Measurements from ENCODE around the gene OST4.
"Not testable (repeated sequence)": the region's sequence is repeated elsewhere in the genome, so short reads cannot be mapped to it uniquely, and the experiment has no call there.

OST4 gene

DNA sequence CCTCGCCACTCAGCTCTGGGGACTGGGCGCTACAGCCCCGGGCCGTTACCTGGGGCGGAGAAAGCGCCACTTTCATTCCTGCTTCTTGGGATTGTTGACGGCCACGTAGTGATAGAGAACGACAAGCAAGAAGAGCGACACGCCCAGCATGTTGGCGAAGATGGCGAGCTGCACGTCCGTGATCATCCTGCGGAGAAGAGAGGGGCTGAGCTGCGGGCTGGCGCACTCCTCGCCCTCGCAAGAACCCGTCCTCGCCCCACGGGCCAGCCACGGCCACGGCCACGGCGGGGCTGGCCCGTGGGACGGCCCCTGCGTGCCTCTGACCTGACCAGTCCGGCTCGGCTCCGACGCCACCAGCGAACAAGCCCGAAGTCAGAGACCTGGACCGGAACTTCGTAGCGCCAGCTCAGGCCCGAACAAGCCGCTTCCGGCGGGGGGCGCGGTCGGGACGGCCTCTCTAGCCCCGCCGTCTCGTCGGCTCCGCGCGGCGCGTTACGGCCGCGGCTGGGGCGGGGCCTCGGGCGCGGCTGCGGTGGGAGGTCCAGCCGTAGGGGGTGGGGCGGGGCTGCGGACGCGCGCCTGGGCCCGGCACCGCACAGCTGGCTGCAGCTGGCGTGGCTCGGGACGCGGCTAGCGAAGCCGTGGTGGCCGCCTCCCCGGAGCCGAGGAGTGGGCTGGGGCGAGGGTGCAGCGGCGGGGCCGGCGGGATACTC is at the start of gene OST4:
TSS of gene OST4 (minus strand) at position 378 of the 713 bp plus-strand sequence.
- DNase-seq: peak; percentile 90

DNA sequence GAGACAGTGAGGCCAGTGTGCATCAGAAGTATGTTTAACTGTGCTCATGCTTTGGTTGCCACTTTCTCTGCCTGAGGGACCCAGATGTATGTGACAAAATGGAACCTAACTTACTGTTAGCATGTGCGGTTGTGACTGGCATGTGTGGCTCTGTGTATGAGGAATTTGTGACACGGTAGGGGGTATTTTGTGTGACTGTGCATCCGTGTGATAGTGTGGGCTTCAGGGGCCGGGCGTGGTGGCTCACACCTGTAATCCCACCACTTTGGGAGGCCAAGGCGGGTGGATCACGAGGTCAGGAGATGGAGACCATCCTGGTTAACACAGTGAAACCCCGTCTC is 47.8 kb upstream of the OST4 start:
- not testable (repeated sequence) for DNase-seq

DNA sequence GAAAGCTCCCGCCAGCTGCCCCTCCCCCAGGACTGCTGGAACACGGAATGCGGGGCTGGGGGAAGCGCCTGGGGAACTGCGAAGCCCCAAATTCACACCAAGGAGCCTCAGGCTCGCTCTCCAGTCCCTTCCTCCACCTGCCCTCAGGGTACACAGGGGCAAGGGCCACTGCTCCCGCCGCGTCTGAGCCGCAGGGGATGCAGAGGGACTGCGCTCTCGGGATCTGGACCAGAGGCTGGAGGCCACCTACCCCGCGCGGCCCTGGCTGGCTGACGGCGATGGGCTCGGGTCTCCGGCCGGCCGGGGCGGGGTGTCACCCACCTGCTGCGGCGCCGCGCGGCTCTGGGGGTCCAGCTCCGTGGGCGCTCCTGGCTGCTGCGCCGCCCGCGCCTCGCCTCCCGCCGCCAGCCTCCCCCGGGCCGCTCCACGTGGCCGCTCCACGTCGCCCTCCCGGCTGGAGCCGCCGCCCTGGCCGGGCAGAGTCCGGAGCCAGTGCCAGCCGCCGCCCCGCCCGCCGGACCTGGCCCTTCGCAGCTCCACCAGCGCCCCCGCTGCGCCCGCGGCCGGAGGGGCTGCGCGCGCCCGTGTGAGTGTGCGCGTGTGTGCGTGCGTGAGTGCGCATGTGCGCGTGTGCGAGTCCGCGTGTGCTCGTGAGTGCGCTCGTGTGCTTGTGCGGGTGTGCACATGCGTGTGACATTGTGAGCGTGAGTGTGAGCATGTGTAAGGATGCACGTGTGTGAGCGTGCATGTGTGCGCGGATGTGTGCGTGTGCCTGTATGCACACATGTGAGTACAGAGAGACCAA is 47.3 kb upstream of the OST4 start, which contains the start of gene CGREF1:
TSS of gene CGREF1 (minus strand) at position 604 of the 805 bp plus-strand sequence. CDS start 14,762 bp downstream, outside the sequence.
- DNase-seq: no peak

DNA sequence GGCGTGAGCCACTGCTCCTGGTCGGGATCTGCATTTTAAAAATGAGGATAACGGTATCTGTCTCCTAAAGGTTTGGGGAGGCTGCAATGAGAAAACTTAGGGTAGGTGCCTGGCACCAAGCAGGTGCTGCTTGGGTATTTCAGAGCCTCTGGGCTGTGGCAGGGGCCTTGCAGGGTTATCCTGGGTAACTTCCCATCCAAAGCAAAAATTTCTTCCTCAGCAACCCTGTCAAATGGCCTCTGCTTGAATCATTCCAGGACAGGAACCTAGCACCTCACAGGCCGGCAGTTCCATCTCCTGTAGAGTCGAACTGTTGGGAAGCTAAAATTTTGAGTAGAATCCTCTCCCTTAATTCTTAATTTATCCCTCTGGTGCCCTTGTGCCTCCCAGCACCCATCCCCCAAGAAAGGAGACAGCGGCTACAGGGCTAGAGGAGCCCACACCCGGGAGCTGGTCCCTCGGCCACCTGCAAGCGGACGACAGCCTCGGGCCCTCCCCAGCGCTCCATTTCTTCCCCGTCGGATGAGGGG is 46.6 kb upstream of the OST4 start:
- no peak for DNase-seq

DNA sequence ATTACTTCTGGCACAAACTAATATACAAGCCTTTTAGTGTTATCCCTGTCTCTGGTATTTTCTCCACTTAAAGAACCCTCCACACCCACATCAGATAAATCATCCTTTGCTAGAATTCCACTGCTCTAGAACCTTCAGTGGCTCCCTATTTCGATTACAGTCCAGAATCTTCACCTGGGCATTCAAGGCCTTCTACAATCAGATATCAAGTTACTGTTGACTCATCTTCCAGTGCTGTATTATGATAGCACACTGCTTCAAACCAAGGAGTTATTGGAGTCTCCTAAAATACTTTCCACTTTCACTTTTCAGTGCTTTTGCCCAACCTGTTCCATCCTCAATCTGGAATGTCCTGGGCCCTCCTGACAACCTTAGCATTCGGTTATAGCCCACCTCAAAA is 44.1 kb upstream of the OST4 start:
- no peak for DNase-seq

DNA sequence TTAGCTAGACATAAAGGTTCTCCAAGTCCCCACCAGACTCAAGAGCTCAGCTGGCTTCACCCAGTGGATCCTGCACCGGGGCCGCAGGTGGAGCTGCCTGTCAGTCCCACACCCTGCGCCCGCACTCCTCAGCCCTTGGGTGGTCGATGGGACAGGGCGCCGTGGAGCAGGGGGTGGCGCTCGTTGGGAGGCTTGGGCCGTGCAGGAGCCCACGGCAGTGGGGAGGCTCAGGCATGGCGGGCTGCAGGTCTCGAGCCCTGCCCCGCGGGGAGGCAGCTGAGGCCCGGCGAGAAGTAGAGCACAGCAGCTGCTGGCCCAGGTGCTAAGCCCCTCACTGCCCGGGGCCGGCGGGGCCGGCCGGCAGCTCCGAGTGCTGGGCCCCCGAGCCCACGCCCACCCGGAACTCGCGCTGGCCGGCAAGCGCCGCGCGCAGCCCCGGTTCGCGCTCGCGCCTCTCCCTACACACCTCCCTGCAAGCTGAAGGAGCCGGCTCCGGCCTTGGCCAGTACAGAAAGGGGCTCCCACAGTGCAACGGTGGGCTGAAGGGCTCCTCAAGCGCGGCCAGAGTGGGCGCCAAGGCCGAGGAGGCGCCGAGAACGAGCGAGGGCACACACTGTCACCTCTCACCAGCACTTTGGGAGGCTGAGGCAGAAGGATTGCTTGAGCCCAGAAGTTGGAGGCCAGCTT is 40.1 kb upstream of the OST4 start:
- DNase-seq: not testable (repeated sequence)

DNA sequence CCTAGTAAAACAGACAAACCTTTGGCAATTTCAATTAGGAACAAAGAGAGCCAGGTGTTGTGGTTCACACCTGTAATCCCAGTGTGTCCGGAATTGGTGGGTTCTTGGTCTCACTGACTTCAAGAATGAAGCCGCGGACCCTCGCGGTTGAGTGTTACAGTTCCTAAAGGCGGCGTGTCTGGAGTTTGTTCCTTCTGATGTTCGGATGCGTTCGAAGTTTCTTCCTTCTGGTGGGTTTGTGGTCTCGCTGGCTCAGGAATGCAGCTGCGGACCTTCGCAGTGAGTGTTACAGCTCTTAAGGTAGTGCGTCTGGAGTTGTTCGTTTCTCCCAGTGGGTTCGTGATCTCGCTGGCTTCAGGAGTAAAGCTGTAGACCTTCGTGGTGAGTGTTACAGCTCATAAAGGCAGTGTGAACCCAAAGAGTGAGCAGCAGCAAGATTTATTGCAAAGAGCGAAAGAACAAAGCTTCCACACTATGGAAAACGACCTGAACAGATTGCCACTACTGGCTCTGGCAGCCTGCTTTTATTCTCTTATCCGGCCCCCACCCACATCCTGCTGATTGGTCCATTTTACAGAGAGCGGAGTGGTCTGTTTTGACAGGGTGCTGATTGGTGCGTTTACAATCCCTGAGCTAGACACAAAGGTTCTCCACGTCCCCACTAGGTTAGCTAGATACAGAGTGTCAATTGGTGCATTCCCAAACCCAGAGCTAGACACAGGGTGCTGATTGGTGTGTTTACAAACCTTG is 39.3 kb upstream of the OST4 start:
- not testable (repeated sequence) for DNase-seq

DNA sequence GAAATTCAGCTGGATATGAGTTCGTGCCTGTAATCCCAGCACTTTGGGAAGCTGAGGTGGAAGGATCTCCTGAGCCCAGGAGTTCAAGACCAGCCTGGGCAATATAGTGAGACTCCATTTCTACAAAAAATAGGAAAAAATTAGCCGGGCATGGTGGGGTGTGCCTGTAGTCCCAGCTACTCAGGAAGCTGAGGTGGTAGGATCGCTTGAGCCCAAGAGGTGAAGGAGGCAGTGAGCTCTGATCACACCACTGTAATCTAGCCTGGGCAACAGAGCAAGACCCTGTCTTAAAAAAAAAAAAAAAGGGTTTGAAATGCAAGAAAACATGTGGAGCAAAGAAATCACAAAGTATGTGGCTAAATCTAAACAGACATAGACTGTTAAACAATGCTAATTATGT is 37.6 kb upstream of the OST4 start:
- DNase-seq: no peak

DNA sequence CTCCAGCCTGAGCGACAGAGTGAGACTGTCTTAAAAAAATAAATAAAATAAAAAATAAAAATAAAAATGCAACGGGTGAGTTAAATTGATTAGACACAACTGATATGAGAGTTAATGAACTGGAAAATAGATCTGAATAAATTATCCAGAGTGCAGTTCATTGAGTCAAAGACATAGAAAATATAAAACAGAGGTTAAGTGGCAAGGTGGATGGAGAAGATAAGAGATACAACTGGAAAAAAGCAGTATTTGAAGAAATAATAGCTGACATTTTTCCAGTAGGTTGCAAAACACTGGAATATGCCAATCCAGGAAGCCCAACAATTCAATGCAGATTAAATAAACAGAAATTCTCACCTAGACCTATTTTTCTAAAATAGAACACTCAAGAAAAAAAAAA is 36.8 kb upstream of the OST4 start:
- DNase-seq: no peak

DNA sequence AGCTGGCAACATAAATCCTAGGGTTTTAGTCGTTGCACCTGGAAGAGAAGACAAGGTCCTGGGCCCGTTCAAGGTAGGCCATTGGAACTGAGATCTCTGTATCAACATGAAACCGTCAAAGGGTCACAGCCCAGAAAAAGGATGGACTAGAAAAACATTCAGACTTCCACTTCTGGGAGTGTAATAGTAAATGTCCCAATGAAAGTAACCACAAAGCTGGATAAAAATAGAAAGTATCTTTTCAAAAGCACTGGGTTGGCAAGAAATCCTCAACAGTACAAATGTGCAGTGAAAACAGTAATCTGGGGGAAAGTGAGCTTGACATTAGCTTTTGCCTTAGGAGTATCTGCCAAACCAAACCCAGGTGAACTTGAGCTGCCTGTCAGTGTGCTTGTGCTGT is 34.5 kb upstream of the OST4 start:
- no peak for DNase-seq

DNA sequence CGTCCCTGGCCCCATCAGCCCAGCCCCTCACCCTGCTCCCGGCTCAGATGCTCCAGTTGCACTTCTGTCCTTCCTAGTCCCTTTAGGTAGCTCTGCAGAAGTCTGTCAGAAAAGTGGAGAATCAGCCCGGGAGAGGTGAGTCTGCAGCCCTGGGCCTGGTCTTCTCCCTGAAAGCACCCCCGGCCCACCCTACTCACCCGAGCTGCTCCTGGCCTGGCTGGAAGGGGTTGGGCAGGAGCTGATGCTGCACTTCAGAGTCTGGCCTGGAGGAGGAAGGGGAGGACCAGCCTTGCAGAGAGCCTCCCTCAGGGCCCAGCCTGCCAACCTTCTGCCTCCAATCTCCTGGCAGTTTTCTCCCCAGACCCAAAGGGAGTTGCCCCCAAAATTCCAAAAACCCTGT is 30.9 kb upstream of the OST4 start:
- no peak for DNase-seq

DNA sequence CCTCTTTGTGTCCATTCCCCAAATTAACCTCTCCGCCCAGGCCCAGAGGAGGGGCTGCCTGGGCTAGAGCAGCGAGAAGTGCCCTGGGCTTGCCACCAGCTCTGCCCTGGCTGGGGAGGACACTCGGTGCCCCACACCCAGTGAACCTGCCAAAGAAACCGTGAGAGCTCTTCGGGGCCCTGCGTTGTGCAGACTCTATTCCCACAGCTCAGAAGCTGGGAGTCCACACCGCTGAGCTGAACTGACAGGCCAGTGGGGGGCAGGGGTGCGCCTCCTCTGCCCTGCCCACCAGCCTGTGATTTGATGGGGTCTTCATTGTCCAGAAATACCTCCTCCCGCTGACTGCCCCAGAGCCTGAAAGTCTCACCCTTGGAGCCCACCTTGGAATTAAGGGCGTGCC is 28.6 kb upstream of the OST4 start:
- DNase-seq: no peak

DNA sequence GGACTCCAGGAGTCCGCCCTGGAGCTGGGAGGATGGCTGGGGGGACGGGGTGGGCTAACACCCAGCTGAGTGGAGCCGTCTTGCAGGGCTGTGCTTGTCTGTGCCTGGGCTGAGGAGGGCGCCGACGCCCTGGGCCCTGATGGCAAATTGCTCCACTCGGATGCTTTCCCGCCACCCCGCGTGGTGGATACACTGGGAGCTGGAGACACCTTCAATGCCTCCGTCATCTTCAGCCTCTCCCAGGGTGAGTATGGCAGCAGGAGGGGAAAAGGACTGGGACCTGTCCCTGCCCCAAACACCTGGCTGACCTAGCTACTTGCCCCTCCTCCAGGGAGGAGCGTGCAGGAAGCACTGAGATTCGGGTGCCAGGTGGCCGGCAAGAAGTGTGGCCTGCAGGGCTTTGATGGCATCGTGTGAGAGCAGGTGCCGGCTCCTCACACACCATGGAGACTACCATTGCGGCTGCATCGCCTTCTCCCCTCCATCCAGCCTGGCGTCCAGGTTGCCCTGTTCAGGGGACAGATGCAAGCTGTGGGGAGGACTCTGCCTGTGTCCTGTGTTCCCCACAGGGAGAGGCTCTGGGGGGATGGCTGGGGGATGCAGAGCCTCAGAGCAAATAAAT is 28.0 kb upstream of the OST4 start:
- DNase-seq: no peak

DNA sequence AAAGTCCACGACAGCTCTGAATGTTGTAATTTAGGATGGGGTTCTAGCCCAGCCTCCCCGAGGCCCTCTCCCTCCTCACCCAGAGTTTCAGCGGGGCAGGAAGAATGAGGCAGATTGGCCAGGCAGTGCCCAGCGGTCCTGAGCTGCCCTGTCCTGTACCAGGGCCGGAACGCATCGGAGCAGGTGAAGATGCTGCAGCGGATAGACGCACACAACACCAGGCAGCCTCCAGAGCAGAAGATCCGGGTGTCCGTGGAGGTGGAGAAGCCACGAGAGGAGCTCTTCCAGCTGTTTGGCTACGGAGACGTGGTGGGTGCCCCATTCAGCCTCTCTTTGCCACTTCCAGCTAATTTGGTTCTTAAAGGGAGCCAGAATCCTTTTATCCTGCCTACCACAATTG is 25.9 kb upstream of the OST4 start:
- DNase-seq: no peak

DNA sequence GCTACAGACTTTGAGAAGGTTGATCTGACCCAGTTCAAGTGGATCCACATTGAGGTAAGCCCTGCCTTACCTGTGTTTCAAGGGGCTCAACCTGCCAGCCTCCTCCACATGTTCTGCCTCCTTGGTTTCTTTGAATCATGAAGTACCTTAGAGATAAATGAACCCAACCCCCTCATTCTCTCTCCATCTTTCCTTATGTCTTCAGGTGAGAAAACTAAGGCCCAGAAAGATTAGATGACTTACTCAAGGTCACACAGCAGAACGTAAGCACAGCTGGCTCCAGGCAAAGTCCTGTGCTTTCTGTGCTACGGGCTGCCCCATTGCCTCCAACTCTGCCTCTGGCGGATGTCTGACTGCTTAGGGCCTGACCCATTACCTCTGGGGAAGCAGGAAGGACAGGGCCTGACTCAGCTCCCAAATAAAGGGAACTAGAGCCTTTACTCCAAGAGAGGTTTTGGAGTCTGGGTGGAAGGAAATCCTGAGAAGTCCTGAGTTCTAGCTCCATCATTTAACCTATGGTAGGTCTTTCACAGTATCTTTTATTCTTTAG is 25.4 kb upstream of the OST4 start:
- peak in 1 of 2 donors; percentile 19 for DNase-seq

DNA sequence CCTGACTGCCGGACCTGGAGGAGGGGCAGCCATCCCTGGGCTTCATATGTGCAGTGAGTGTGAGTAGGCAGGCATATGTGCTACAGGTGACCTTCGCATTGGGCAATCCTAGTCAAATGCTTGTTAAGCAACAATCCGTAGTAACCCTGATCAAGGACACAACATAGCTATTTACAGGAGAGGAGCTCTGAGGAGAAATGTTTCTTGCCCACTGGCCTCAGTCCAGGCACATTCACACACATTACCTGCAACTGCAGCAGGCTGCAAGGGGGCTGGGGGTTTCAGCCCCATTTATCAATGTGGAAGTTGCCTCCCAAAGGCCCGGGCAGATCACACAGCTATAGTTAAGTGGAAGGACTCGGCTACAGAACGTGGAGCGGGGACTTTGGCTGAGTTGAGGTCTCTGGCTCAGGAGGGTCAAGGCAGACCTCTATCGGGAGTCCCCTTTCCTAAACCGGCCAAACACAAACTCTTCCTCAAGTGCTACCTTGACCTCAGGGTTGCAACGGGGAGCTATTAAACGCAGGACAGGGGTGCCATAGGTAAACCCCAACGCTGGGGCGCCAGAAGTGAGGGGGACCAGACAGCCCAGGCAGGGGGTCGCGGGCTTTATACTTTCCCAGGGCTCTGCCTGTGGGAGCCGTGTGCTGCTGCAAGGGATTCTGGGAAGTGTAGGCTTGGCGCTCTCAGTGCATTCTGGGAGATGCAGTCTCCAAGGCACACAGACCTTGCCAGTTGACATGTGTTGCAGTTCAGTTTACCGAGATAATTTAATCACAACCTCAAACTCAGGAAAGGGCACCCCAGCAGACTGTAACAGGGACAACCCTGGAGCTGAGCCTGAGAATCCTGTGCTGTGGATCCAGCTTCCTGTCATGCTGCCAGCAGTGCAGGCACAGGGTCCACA is 24.5 kb upstream of the OST4 start:
- peak; percentile 51 to 54 for DNase-seq

DNA sequence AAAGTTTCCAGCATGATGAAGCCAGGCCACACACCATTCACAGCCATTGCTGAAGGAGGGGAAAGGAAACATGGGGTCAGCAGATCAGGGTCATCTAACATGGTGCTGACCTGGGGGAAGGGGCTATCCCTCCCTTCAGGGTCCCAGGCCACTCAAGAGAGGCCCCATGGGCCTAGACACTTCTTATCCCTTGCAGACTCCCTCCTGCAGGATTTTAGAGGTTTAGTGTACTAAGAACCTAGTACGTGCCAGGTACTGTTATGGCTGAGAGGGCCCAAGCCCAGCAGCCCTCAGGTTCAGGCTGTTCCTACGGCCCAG is 23.9 kb upstream of the OST4 start:
- DNase-seq: no peak

DNA sequence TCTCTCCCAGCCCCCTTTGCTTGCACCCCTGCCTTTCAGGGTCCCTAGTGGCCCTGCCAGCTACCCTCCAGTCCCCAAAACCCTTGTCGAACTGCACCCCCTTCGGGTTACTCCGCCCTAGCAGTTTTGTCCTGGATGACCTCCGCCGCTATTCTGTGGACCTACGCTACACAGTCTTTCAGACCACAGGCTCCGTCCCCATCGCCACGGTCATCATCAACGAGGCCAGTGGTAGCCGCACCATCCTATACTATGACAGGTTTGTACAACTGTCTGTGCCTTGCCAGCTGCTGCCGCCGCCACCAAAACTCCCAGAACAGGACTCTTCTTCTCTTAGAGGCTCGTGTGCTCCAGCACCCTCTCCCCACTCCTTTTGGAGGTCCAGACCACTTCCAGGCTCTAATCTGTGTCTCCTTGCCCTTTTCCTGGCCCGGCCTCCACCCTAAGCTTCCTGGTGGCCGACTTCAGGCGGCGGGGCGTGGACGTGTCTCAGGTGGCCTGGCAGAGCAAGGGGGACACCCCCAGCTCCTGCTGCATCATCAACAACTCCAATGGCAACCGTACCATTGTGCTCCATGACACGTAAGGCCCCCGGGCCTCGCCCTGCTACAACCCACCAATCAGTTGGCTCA is 23.0 kb upstream of the OST4 start:
- DNase-seq: no peak

DNA sequence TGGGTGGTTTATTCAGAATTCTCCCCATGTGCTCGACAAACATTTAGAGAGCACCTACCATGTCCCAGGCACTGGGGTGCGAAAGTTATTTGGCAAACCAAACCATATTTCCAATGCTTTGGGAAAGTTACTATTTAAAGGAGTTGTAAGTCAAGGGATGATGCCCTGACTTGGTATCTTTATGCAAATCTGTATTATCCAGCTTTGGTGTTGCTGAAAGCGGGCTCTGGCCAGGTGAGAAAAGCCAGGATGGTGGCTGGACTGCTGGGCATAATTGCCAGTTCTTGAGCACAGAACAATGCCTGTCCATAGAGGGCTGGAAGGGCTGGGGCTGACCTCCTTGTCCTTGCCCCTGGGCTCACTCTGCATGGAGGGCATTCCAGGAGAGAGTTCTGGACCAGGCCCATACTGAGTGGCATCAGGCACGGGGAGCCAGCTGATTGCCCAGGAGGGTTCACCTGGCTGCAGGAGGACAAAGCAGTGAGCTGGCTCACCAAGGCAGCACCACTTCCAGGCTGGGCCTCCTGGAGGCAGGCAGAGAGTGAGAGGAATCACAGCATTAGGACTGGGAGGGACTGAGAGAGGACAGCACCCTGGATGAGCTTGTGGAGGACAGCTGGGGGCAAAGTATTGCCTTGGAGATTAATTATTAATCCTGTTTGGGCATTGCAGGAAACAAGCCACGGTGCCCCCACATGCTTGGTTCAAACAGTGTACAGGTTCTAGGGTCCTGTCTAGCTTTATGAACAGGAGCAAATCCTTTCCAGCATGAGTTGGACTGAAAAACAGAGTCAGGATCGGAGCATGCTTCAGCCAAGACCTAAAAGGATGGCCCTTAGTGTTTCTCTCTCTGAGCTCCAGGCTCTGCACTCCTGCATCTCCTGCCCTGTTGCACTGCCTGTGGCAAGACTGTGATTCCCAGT is 22.2 kb upstream of the OST4 start:
- no peak for DNase-seq
